Measurements from ENCODE around the gene KCNJ12.

GRCh38 chr17:21355586-21355985 is 20.6 kb upstream of the KCNJ12 start:
- TF ChIP-seq EZH2 (IDR thresholded peaks at IDR 0.05) (no peak), REST (IDR thresholded peaks at IDR 0.05; ENCODE audit: low read depth) (no peak), JUND (IDR thresholded peaks at IDR 0.05) (no peak), FOSL1 (IDR thresholded peaks at IDR 0.05; ENCODE audit: low read depth) (no peak), MAX (IDR thresholded peaks at IDR 0.05) (no peak), POLR2A (IDR thresholded peaks at IDR 0.05; ENCODE audit: borderline replicate concordance, extremely low read depth, insufficient read depth, insufficient read length) (no peak), TCF7L2 (IDR thresholded peaks at IDR 0.05; ENCODE audit: borderline replicate concordance, extremely low read depth, insufficient read depth, insufficient read length) (no peak), ATF3 (IDR thresholded peaks at IDR 0.05) (no peak), POLR2AphosphoS5 (IDR thresholded peaks at IDR 0.05; ENCODE audit: low read depth, low read length) (no peak), CTCF (IDR thresholded peaks at IDR 0.05 in 2 of 3, conservative IDR thresholded peaks at IDR 0.05 in 1 of 3; ENCODE audit: borderline replicate concordance in 1 of 3, insufficient read depth in 1 of 3, low read depth in 2 of 3, low read length in 2 of 3) (no peak)

All from HCT116 (cell line).